ENCODE data around the gene EXD1.

GRCh38 chr15:41235929-41236328, 5.4 kb upstream of the EXD1 start:
- no peak for TF ChIP-seq RAD21 (IDR thresholded peaks at IDR 0.05; ENCODE audit: low read depth)
- TF ChIP-seq MAX (IDR thresholded peaks at IDR 0.05), result no peak
- no peak for TF ChIP-seq EP300 (IDR thresholded peaks at IDR 0.05; ENCODE audit: borderline replicate concordance)
- TF ChIP-seq CEBPB (IDR thresholded peaks at IDR 0.05), result no peak
- TF ChIP-seq TCF12 (IDR thresholded peaks at IDR 0.05; ENCODE audit: low read depth), result no peak
- no peak for TF ChIP-seq REST (IDR thresholded peaks at IDR 0.05; ENCODE audit: low read depth)
